ENCODE measurements around the gene LPIN3. TPM values are rescaled to one million over a fixed set of nuclear protein-coding genes. Genes with fewer than 3 reads are reported as not detected.

The LPIN3 gene
- total RNA-seq, 2 donors from 2014 or later = 0.21 TPM; not detected in 1

GRCh38 chr20:41361757-41362747 is 21.4 kb downstream of the LPIN3 start:
- Mint-ChIP-seq H3K36me3 (no peaks in the 10 kb centered on the region), H3K4me1 (ENCODE audit: low read depth in 2 of 2) (peaks cover 0 to 3% of the 10 kb centered on the region in 2 donors), H3K4me3 (no peak overlapping the region), H3K27me3 (peaks cover 8 to 14% of the 10 kb centered on the region in 2 donors), H3K27ac (no peak overlapping the region), H3K9me3 (no peaks in the 10 kb centered on the region)
- ATAC-seq (no peak), DNase-seq (ENCODE audit: low spot score) (no peak)

GRCh38 chr20:41362748-41363140 is 22.1 kb downstream of the LPIN3 start:
- no peak for ATAC-seq
- H3K9me3 Mint-ChIP-seq = no peaks in the 10 kb centered on the region
- H3K36me3 Mint-ChIP-seq = no peaks in the 10 kb centered on the region
- no peak overlapping the region for H3K27ac Mint-ChIP-seq
- H3K4me3 Mint-ChIP-seq = no peak overlapping the region
- peaks cover 14 to 20% of the 10 kb centered on the region in 2 donors for H3K27me3 Mint-ChIP-seq
- no peak for DNase-seq (ENCODE audit: low spot score)
- peaks cover 0 to 5% of the 10 kb centered on the region in 2 donors for H3K4me1 Mint-ChIP-seq (ENCODE audit: low read depth in 2 of 2)

GRCh38 chr20:41363601-41364000 is 23.0 kb downstream of the LPIN3 start:
- ATAC-seq (no peak), DNase-seq (ENCODE audit: low spot score) (no peak)
- H3K36me3 Mint-ChIP-seq = no peaks in the 10 kb centered on the region
- no peak overlapping the region for H3K4me3 Mint-ChIP-seq
- peaks cover 0 to 5% of the 10 kb centered on the region in 2 donors for H3K4me1 Mint-ChIP-seq (ENCODE audit: low read depth in 2 of 2)
- H3K27ac Mint-ChIP-seq = no peak overlapping the region
- peaks cover 17 to 28% of the 10 kb centered on the region in 2 donors for H3K27me3 Mint-ChIP-seq
- no peaks in the 10 kb centered on the region for H3K9me3 Mint-ChIP-seq

- Mint-ChIP-seq H3K27ac (no peak overlapping the region), H3K4me3 (no peak overlapping the region), H3K36me3 (no peaks in the 10 kb centered on the region), H3K27me3 (peaks cover 22 to 34% of the 10 kb centered on the region in 2 donors), H3K4me1 (ENCODE audit: low read depth in 2 of 2) (peaks cover 0 to 5% of the 10 kb centered on the region in 2 donors), H3K9me3 (no peaks in the 10 kb centered on the region)
- ATAC-seq = no peak
- no peak for DNase-seq (ENCODE audit: low spot score)
Measured at GRCh38 chr20:41364236-41364855, 23.7 kb downstream of the LPIN3 start.

- Mint-ChIP-seq H3K4me1 (ENCODE audit: low read depth in 2 of 2) (peaks cover 0 to 5% of the 10 kb centered on the region in 2 donors), H3K27me3 (peaks cover 29 to 41% of the 10 kb centered on the region in 2 donors), H3K9me3 (no peaks in the 10 kb centered on the region), H3K36me3 (no peaks in the 10 kb centered on the region), H3K27ac (no peak overlapping the region), H3K4me3 (no peak overlapping the region)
- ATAC-seq (no peak), DNase-seq (ENCODE audit: low spot score) (no peak)
Measured at GRCh38 chr20:41364967-41365765, 24.5 kb downstream of the LPIN3 start.

GRCh38 chr20:41365777-41366545 is 25.3 kb downstream of the LPIN3 start:
- no peaks in the 10 kb centered on the region for H3K9me3 Mint-ChIP-seq
- ATAC-seq = no peak
- peaks cover 29 to 41% of the 10 kb centered on the region in 2 donors for H3K27me3 Mint-ChIP-seq
- no peaks in the 10 kb centered on the region for H3K36me3 Mint-ChIP-seq
- no peak overlapping the region for H3K27ac Mint-ChIP-seq
- no peak overlapping the region for H3K4me3 Mint-ChIP-seq
- peaks cover 0 to 5% of the 10 kb centered on the region in 2 donors for H3K4me1 Mint-ChIP-seq (ENCODE audit: low read depth in 2 of 2)
- DNase-seq (ENCODE audit: low spot score) = no peak

GRCh38 chr20:41366546-41367392 is 26.1 kb downstream of the LPIN3 start, which contains the start of gene EMILIN3:
Gene EMILIN3, minus strand, starts transcription at chr20:41366818. Its CDS starts 184 bp downstream, at chr20:41366634.
- H3K27me3 Mint-ChIP-seq = peaks cover 29 to 46% of the 10 kb centered on the region in 2 donors
- H3K36me3 Mint-ChIP-seq = no peaks in the 10 kb centered on the region
- DNase-seq (ENCODE audit: low spot score) (no peak), ATAC-seq (no peak)
- H3K4me1 Mint-ChIP-seq (ENCODE audit: low read depth in 2 of 2) = peaks cover 0 to 5% of the 10 kb centered on the region in 2 donors
- H3K27ac Mint-ChIP-seq = no peak within 1 kb of the TSS
- no peak within 1 kb of the TSS for H3K4me3 Mint-ChIP-seq
- no peaks in the 10 kb centered on the region for H3K9me3 Mint-ChIP-seq

GRCh38 chr20:41367393-41367695 is 26.7 kb downstream of the LPIN3 start:
- no peak overlapping the region for H3K27ac Mint-ChIP-seq
- no peak overlapping the region for H3K4me3 Mint-ChIP-seq
- peaks cover 29 to 46% of the 10 kb centered on the region in 2 donors for H3K27me3 Mint-ChIP-seq
- no peak for DNase-seq (ENCODE audit: low spot score)
- H3K36me3 Mint-ChIP-seq = no peaks in the 10 kb centered on the region
- ATAC-seq = no peak
- H3K9me3 Mint-ChIP-seq = no peaks in the 10 kb centered on the region
- H3K4me1 Mint-ChIP-seq (ENCODE audit: low read depth in 2 of 2) = peaks cover 0 to 5% of the 10 kb centered on the region in 2 donors

GRCh38 chr20:41367956-41368355 is 27.3 kb downstream of the LPIN3 start:
- no peak overlapping the region for H3K4me3 Mint-ChIP-seq

GRCh38 chr20:41369673-41370072 is 29.1 kb downstream of the LPIN3 start:
- Mint-ChIP-seq H3K4me1 (ENCODE audit: low read depth in 2 of 2) (peaks cover 0 to 5% of the 10 kb centered on the region in 2 donors), H3K27ac (no peak overlapping the region), H3K36me3 (no peaks in the 10 kb centered on the region), H3K4me3 (no peak overlapping the region), H3K9me3 (no peaks in the 10 kb centered on the region), H3K27me3 (peaks cover 35 to 57% of the 10 kb centered on the region in 2 donors)
- DNase-seq (ENCODE audit: low spot score) (no peak), ATAC-seq (no peak)

More at GRCh38 chr20:41367956-41368355, 27.3 kb downstream of the LPIN3 start:
- Mint-ChIP-seq H3K27ac (no peak overlapping the region), H3K27me3 (peaks cover 29 to 50% of the 10 kb centered on the region in 2 donors), H3K9me3 (no peaks in the 10 kb centered on the region), H3K4me1 (ENCODE audit: low read depth in 2 of 2) (peaks cover 0 to 5% of the 10 kb centered on the region in 2 donors), H3K36me3 (no peaks in the 10 kb centered on the region)
- ATAC-seq (no peak), DNase-seq (ENCODE audit: low spot score) (no peak)

- no peak for ATAC-seq
- no peak for DNase-seq (ENCODE audit: low spot score)
- Mint-ChIP-seq H3K9me3 (no peaks in the 10 kb centered on the region), H3K27me3 (peaks cover 33 to 52% of the 10 kb centered on the region in 2 donors), H3K36me3 (no peaks in the 10 kb centered on the region), H3K27ac (no peak overlapping the region), H3K4me1 (ENCODE audit: low read depth in 2 of 2) (peaks cover 0 to 5% of the 10 kb centered on the region in 2 donors), H3K4me3 (no peak overlapping the region)
Measured at GRCh38 chr20:41370176-41370575, 29.6 kb downstream of the LPIN3 start.

- Mint-ChIP-seq H3K4me3 (no peak overlapping the region), H3K27ac (no peak overlapping the region), H3K27me3 (peaks cover 28 to 47% of the 10 kb centered on the region in 2 donors), H3K9me3 (no peaks in the 10 kb centered on the region), H3K4me1 (ENCODE audit: low read depth in 2 of 2) (peaks cover 0 to 2% of the 10 kb centered on the region in 2 donors), H3K36me3 (no peaks in the 10 kb centered on the region)
- no peak for DNase-seq (ENCODE audit: low spot score)
- ATAC-seq = no peak
Measured at GRCh38 chr20:41371371-41371770, 30.8 kb downstream of the LPIN3 start.

All from natural killer cell treated with Interleukin-12 subunit alpha and Interleukin-12 subunit beta and Interleukin-15 and Interleukin-18, amount 100 ng/mL, for 72 hours (primary cell).